Chondrocyte (in vitro differentiated cells): ENCODE measurements around the gene ADI1. TPM values are rescaled to one million over a fixed set of nuclear protein-coding genes. Genes with fewer than 3 reads are reported as not detected.

Source experiments
- DNase-seq: peaks from one replicate; pipeline ENCODE4 v3.0.0; 2021; ENCODE audit warnings: mixed read lengths, low spot score
- H3K27ac Mint-ChIP-seq: one replicate; pipeline ENCODE4 v1.8.0; 2021; ENCODE audit warnings: mild to moderate bottlenecking, moderate library complexity, mixed read lengths; ENCODE audit not compliant: unreplicated experiment
- H3K27me3 Mint-ChIP-seq: 2 replicates; pipeline ENCODE4 v1.8.0; 2021; ENCODE audit warnings: low read depth, mixed read lengths
- H3K36me3 Mint-ChIP-seq: 2 replicates; pipeline ENCODE4 v1.8.0; 2021; ENCODE audit warnings: low read depth, mixed read lengths
- H3K4me1 Mint-ChIP-seq: 2 replicates; pipeline ENCODE4 v1.8.0; 2021; ENCODE audit warnings: low read depth, mild to moderate bottlenecking, mixed read lengths
- H3K4me3 Mint-ChIP-seq: one replicate; pipeline ENCODE4 v1.8.0; 2021; ENCODE audit warnings: mild to moderate bottlenecking, moderate library complexity, mixed read lengths; ENCODE audit not compliant: unreplicated experiment
- H3K9me3 Mint-ChIP-seq: 2 replicates; pipeline ENCODE4 v1.8.0; 2021; ENCODE audit warnings: low read depth, mixed read lengths
- total RNA-seq: library from RNA; stranded (reverse); gene quantifications from 3 replicates; pipeline ENCODE4 v1.2.1, GENCODE V29; 2021
- TF ChIP-seq, protein P1 (sequence below): fragments of 200-600 bp; sonication (generic); IDR thresholded peaks from 2 replicates; pipeline ENCODE4 v1.5.0; 2021; ENCODE audit warnings: antibody characterized with exemption, mild to moderate bottlenecking, moderate library complexity

The ADI1 gene
- total RNA-seq, 1 donor from 2014 or later: 41.8 TPM

DNA sequence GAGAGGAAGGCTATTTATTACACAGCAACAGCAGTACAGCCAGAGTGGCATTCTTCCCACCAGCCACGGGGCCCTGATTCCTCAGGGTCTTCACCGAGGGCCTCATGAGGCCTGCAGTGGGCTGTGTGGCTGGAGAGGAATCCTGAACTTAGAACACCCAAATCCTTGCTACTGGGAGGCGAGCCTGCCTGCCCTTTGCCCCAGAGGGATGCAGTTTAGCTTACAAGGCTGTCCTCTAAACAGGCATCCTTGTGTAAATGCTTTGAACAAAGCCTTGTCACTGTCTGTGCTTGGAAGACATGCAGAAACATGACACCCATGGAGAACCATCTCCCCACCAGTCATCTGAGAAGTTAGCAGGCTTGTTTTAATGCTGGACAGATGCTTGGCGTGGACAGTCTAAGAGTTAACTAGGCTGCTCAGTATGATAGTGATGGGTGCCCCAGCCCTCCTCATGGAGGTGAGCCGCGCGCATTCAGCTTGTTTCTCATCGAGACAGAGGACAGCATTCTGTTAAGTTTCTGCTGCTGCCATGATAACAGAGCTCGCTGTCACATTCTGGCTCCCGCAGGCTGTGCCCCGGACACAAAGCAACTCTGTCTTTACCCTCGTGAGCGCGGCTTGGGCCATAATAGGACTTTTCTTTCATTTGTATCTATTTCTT lies 42.9 kb downstream of the ADI1 start:
- no peaks in the 10 kb centered on the region for H3K9me3 Mint-ChIP-seq
- no peaks in the 10 kb centered on the region for H3K27me3 Mint-ChIP-seq
- H3K4me3 Mint-ChIP-seq: no peak overlapping the region
- H3K4me1 Mint-ChIP-seq: peaks cover 5% of the 10 kb centered on the region
- TF ChIP-seq, protein P1, sequence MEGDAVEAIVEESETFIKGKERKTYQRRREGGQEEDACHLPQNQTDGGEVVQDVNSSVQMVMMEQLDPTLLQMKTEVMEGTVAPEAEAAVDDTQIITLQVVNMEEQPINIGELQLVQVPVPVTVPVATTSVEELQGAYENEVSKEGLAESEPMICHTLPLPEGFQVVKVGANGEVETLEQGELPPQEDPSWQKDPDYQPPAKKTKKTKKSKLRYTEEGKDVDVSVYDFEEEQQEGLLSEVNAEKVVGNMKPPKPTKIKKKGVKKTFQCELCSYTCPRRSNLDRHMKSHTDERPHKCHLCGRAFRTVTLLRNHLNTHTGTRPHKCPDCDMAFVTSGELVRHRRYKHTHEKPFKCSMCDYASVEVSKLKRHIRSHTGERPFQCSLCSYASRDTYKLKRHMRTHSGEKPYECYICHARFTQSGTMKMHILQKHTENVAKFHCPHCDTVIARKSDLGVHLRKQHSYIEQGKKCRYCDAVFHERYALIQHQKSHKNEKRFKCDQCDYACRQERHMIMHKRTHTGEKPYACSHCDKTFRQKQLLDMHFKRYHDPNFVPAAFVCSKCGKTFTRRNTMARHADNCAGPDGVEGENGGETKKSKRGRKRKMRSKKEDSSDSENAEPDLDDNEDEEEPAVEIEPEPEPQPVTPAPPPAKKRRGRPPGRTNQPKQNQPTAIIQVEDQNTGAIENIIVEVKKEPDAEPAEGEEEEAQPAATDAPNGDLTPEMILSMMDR: no peak
- H3K36me3 Mint-ChIP-seq: peaks cover 21% of the 10 kb centered on the region
- no peak overlapping the region for H3K27ac Mint-ChIP-seq
- DNase-seq: peak; percentile 72

DNA sequence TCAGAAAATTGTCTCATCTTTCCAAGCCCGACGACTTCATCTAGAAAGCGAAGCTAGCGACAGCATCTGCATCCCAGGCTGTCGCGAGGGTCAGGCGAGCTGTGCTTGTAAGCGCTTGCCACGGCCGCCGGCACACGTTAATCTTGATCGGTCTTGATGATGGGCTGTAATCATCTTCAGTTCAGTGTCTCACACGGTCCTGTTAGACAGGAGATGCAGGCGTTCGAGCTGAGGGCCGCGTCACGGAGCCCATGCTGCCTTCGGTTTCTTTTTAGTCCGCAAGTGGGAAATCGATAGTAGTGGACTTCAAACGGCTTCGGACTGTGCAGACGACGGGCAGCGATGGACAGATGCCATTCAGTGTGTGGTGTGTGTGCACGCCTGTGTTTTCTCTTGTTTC lies 43.6 kb downstream of the ADI1 start:
- DNase-seq: peak; percentile 67
- H3K4me1 Mint-ChIP-seq: peaks cover 12% of the 10 kb centered on the region
- no peaks in the 10 kb centered on the region for H3K9me3 Mint-ChIP-seq
- H3K27me3 Mint-ChIP-seq: no peaks in the 10 kb centered on the region
- H3K36me3 Mint-ChIP-seq: peaks cover 21% of the 10 kb centered on the region
- H3K4me3 Mint-ChIP-seq: no peak overlapping the region
- H3K27ac Mint-ChIP-seq: no peak overlapping the region
- TF ChIP-seq, protein P1: no peak

DNA sequence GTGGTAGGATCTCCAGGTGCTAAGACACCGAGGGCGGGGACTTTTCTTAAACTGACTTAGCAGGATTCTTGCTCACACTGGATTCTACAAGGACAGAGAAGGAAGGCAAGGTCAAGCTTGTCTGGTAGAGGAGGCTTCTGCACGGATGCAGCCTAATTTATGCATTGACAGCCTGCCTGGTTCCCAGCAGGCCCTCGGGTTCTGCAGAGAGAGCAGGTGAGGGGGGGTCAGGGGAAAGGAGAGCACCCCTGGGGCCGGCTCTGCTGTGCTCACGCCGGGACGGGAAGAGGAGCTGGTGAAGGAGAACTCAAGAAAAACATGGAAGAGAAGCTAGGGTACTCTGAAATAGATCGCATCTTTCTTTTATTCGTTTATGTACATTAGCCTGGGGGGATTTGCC lies 46.4 kb downstream of the ADI1 start:
- TF ChIP-seq, protein P1: no peak
- no peaks in the 10 kb centered on the region for H3K9me3 Mint-ChIP-seq

DNA sequence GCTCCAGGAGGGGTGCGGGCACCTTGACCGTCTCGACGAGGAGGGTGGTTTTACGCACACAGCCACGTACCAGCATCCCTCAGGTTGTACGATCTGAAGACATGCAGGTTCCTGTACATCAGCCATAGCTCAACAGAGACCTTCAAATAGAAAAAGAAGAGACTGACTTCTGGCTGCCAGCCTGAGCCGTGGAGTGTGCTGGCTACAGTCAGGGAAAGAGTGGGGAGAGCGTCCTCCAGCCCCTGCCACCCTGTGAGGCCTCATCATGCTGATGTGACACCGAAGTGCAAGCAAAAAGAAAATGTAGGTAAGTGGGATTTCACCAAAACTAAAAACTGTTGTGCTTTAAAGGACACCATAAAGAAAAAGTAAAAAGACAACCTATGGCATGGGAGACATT lies 47.0 kb downstream of the ADI1 start:
- peaks cover 29% of the 10 kb centered on the region for H3K4me1 Mint-ChIP-seq
- H3K36me3 Mint-ChIP-seq: peaks cover 21% of the 10 kb centered on the region
- no peak overlapping the region for H3K4me3 Mint-ChIP-seq
- no peaks in the 10 kb centered on the region for H3K27me3 Mint-ChIP-seq
- no peaks in the 10 kb centered on the region for H3K9me3 Mint-ChIP-seq
- TF ChIP-seq, protein P1: no peak
- H3K27ac Mint-ChIP-seq: no peak overlapping the region
- no peak for DNase-seq

More for the DNA sequence above, 46.4 kb downstream of the ADI1 start:
- Mint-ChIP-seq H3K27ac (no peak overlapping the region), H3K4me3 (no peak overlapping the region), H3K27me3 (no peaks in the 10 kb centered on the region), H3K4me1 (peaks cover 29% of the 10 kb centered on the region), H3K36me3 (peaks cover 19% of the 10 kb centered on the region)
- no peak for DNase-seq

DNA sequence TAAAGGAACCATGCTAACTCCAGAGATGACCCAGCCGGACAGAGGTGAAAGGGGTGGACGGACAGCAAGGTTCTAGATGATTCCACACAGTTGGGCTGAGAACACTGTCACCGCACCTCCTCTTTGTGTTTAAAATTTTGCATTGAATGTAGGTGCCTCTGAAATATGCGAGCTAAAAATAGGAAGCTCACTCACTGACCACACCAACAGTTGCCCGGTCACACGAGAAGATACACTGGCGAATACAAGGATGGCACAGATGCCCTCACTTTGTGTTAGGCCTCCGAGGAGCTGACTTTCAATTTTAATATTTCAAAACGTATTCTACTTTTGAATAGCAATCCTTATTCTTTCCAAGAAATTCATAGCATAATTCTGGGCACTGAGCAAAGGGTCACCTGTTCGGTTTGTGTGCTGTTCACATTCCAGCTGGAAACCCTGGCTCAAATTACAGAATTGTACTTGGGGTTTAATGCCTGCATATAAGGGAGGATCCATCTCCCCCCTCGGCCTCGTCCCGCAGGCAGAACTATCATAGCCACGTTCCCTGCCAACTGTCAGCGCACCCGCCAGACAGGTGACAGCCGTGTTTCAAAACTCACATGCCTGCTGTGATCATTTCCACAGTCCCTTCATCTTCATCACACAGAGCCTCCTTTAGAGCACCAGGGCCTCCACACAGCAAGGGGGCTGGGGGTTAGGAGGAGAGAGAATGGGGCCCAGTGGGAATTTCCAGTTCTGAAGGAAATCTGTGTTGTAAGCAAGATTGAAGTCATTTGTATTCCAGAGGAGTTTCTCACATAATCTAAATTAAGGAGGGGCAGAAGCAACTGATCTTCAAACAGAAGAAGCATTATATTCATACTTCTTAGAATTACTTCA lies 48.2 kb downstream of the ADI1 start:
- Mint-ChIP-seq H3K27me3 (no peaks in the 10 kb centered on the region), H3K4me3 (no peak overlapping the region), H3K9me3 (no peaks in the 10 kb centered on the region), H3K27ac (peak overlapping the region; percentile 95), H3K4me1 (peaks cover 31% of the 10 kb centered on the region), H3K36me3 (peaks cover 22% of the 10 kb centered on the region)
- TF ChIP-seq, protein P1: no peak
- DNase-seq: no peak
